Gastroesophageal sphincter (tissue), 2 donors: ENCODE results near the gene NRG2.

ENCODE experiments used
- EP300 ChIP-seq: sonication (generic); formaldehyde crosslinking; IDR thresholded peaks from one replicate; pipeline ENCODE4 v1.6.1; 2017; ENCODE audit warnings: antibody characterized with exemption, mild to moderate bottlenecking
- POLR2AphosphoS5 ChIP-seq: sonication (generic); formaldehyde crosslinking; IDR thresholded peaks from one replicate; pipeline ENCODE4 v1.6.1; 2017; ENCODE audit warnings: antibody characterized with exemption

GRCh38 chr5:139845846-139846681 is 197.0 kb downstream of the NRG2 start:
- TF ChIP-seq EP300 (no peak), POLR2AphosphoS5 (no peak)
